ENCODE results near the gene ALKBH7. TPM values are rescaled to one million over a fixed set of nuclear protein-coding genes. Genes with fewer than 3 reads are reported as not detected.

The ALKBH7 gene
- polyA plus RNA-seq (2012; rRNA removed), result 37.2 and 46.0 TPM in 2 replicates
- polyA plus RNA-seq (2012; cell fraction: cytosol; rRNA removed), result 21.9 and 32.6 TPM in 2 replicates
- 34.3 and 47.4 TPM in 2 replicates for polyA plus RNA-seq (2012; cell fraction: nucleus; rRNA removed)

DNA sequence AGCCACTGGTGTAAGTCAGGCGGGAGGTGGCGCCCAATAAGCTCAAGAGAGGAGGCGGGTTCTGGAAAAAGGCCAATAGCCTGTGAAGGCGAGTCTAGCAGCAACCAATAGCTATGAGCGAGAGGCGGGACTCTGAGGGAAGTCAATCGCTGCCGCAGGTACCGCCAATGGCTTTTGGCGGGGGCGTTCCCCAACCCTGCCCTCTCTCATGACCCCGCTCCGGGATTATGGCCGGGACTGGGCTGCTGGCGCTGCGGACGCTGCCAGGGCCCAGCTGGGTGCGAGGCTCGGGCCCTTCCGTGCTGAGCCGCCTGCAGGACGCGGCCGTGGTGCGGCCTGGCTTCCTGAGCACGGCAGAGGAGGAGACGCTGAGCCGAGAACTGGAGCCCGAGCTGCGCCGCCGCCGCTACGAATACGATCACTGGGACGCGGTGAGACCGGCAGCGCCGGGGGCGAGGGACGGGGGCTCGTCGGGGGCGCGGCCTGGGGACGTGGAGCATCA, at the start of gene ALKBH7:
TSS of gene ALKBH7 (plus strand) at position 201 of the 502 bp plus-strand sequence. CDS start at position 228, 27 bp downstream.
- no peaks in the 10 kb centered on the region for H3K9me3 ChIP-seq
- H3K9ac ChIP-seq, result peak within 1 kb of the TSS; percentile 96
- no peaks in the 10 kb centered on the region for H4K20me1 ChIP-seq (ENCODE audit: insufficient read depth)
- DNase-seq, result peak; percentile 90
- peak within 1 kb of the TSS; percentile 88 for H2AFZ ChIP-seq (ENCODE audit: low read depth)
- peaks cover 6 to 22% of the 10 kb centered on the region in 2 experiments; a peak in 1 of 4 replicates for H3K4me1 ChIP-seq (ENCODE audit: control insufficient read depth in 1 of 2, insufficient read depth in 2 of 2, low read depth in 1 of 2, low read length in 1 of 2)
- 2% methylated on average over 21 of the region's 47 CpGs for WGBS (ENCODE audit: low lambda C conversion rate)
- no peaks in the 10 kb centered on the region for H3K9me2 ChIP-seq
- H3K27ac ChIP-seq (ENCODE audit: low read depth in 2 of 2, low read length in 1 of 2), result peak within 1 kb of the TSS; percentile 95 to 98
- peaks cover 11% of the 10 kb centered on the region for H3F3A ChIP-seq (replicated peaks; ENCODE audit: insufficient read depth)
- peaks cover 8% of the 10 kb centered on the region for H3K79me2 ChIP-seq (ENCODE audit: insufficient read depth)
- CTCF ChIA-PET, result interaction anchor here (0.7 to 1.2 kb wide), 4 partner anchors 9 to 1196 kb away, joined by 3 to 4 read pairs (median 4); partner anchors contain the start of gene GTF2F1
- H3K4me2 ChIP-seq, result peak within 1 kb of the TSS; percentile 93
- H3K27me3 ChIP-seq (ENCODE audit: insufficient read depth), result no peaks in the 10 kb centered on the region
- H3K36me3 ChIP-seq (replicated peaks in 1 of 2; ENCODE audit: control insufficient read depth in 1 of 2, insufficient read depth in 2 of 2, low read length in 1 of 2), result peaks cover 7 to 14% of the 10 kb centered on the region in 2 experiments
- POLR2A ChIA-PET, result interaction anchor here (0.7 to 1.8 kb wide), 7 partner anchors 10 to 67 kb away, joined by 3 to 8 read pairs (median 3); partner anchors contain the start of genes CLPP and KHSRP
- H3K4me3 ChIP-seq (ENCODE audit: low read depth in 2 of 2, low read length in 1 of 2), result peak within 1 kb of the TSS; percentile 82 to 96
- TF ChIP-seq JUND (IDR thresholded peaks at IDR 0.05) (no peak), SMC3 (IDR thresholded peaks at IDR 0.05; ENCODE audit: low read depth, low read length) (no peak), ELF1 (IDR thresholded peaks at IDR 0.05) (peak; percentile 32; the same call in 1 of the 2 replicates), CHD2 (IDR thresholded peaks at IDR 0.05; ENCODE audit: low read length, partially characterized antibody) (peak; percentile 97), SIN3A (IDR thresholded peaks at IDR 0.05; ENCODE audit: borderline replicate concordance, low read depth, low read length) (no peak), MXI1 (IDR thresholded peaks at IDR 0.05; ENCODE audit: low read depth, low read length) (peak; percentile 50), FOXM1 (IDR thresholded peaks at IDR 0.05; ENCODE audit: low read depth) (no peak), TAF1 (IDR thresholded peaks at IDR 0.05; ENCODE audit: borderline replicate concordance, low read depth, low read length) (peak; percentile 26), RCOR1 (IDR thresholded peaks at IDR 0.05; ENCODE audit: low read length) (no peak), YY1 (IDR thresholded peaks at IDR 0.05; ENCODE audit: low read depth) (peak; percentile 67), RXRA (IDR thresholded peaks at IDR 0.05; ENCODE audit: borderline replicate concordance, low read depth) (no peak), POLR2AphosphoS5 (IDR thresholded peaks at IDR 0.05; ENCODE audit: low read depth, low read length) (no peak; the same call in 1 of the 2 replicates), TCF12 (IDR thresholded peaks at IDR 0.05) (no peak), NFIC (IDR thresholded peaks at IDR 0.05; ENCODE audit: borderline replicate concordance) (no peak), GABPA (IDR thresholded peaks at IDR 0.05; ENCODE audit: low read depth) (peak; percentile 43; the same call in 1 of the 2 replicates), TEAD4 (IDR thresholded peaks at IDR 0.05; ENCODE audit: borderline replicate concordance, insufficient read depth) (no peak), NRF1 (IDR thresholded peaks at IDR 0.05; ENCODE audit: low read depth, low read length) (no peak), FOSL2 (IDR thresholded peaks at IDR 0.05; ENCODE audit: borderline replicate concordance, low read depth) (no peak), IRF3 (IDR thresholded peaks at IDR 0.05; ENCODE audit: low read depth, low read length) (peak; percentile 99)
- TF ChIP-seq, protein P1, sequence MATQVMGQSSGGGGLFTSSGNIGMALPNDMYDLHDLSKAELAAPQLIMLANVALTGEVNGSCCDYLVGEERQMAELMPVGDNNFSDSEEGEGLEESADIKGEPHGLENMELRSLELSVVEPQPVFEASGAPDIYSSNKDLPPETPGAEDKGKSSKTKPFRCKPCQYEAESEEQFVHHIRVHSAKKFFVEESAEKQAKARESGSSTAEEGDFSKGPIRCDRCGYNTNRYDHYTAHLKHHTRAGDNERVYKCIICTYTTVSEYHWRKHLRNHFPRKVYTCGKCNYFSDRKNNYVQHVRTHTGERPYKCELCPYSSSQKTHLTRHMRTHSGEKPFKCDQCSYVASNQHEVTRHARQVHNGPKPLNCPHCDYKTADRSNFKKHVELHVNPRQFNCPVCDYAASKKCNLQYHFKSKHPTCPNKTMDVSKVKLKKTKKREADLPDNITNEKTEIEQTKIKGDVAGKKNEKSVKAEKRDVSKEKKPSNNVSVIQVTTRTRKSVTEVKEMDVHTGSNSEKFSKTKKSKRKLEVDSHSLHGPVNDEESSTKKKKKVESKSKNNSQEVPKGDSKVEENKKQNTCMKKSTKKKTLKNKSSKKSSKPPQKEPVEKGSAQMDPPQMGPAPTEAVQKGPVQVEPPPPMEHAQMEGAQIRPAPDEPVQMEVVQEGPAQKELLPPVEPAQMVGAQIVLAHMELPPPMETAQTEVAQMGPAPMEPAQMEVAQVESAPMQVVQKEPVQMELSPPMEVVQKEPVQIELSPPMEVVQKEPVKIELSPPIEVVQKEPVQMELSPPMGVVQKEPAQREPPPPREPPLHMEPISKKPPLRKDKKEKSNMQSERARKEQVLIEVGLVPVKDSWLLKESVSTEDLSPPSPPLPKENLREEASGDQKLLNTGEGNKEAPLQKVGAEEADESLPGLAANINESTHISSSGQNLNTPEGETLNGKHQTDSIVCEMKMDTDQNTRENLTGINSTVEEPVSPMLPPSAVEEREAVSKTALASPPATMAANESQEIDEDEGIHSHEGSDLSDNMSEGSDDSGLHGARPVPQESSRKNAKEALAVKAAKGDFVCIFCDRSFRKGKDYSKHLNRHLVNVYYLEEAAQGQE (IDR thresholded peaks at IDR 0.05; ENCODE audit: low read depth, low read length), result no peak
- TF ChIP-seq, protein P2, sequence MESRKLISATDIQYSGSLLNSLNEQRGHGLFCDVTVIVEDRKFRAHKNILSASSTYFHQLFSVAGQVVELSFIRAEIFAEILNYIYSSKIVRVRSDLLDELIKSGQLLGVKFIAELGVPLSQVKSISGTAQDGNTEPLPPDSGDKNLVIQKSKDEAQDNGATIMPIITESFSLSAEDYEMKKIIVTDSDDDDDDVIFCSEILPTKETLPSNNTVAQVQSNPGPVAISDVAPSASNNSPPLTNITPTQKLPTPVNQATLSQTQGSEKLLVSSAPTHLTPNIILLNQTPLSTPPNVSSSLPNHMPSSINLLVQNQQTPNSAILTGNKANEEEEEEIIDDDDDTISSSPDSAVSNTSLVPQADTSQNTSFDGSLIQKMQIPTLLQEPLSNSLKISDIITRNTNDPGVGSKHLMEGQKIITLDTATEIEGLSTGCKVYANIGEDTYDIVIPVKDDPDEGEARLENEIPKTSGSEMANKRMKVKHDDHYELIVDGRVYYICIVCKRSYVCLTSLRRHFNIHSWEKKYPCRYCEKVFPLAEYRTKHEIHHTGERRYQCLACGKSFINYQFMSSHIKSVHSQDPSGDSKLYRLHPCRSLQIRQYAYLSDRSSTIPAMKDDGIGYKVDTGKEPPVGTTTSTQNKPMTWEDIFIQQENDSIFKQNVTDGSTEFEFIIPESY (IDR thresholded peaks at IDR 0.05; ENCODE audit: borderline replicate concordance, low read depth), result no peak
- TF ChIP-seq, protein P3, sequence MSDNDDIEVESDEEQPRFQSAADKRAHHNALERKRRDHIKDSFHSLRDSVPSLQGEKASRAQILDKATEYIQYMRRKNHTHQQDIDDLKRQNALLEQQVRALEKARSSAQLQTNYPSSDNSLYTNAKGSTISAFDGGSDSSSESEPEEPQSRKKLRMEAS (IDR thresholded peaks at IDR 0.05; ENCODE audit: low read depth), result 0 out of 2 replicates have a peak, but pooled peaks have one; percentile 7
- TF ChIP-seq, protein P4, sequence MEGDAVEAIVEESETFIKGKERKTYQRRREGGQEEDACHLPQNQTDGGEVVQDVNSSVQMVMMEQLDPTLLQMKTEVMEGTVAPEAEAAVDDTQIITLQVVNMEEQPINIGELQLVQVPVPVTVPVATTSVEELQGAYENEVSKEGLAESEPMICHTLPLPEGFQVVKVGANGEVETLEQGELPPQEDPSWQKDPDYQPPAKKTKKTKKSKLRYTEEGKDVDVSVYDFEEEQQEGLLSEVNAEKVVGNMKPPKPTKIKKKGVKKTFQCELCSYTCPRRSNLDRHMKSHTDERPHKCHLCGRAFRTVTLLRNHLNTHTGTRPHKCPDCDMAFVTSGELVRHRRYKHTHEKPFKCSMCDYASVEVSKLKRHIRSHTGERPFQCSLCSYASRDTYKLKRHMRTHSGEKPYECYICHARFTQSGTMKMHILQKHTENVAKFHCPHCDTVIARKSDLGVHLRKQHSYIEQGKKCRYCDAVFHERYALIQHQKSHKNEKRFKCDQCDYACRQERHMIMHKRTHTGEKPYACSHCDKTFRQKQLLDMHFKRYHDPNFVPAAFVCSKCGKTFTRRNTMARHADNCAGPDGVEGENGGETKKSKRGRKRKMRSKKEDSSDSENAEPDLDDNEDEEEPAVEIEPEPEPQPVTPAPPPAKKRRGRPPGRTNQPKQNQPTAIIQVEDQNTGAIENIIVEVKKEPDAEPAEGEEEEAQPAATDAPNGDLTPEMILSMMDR (IDR thresholded peaks at IDR 0.05), result no peak
- TF ChIP-seq, protein P5, sequence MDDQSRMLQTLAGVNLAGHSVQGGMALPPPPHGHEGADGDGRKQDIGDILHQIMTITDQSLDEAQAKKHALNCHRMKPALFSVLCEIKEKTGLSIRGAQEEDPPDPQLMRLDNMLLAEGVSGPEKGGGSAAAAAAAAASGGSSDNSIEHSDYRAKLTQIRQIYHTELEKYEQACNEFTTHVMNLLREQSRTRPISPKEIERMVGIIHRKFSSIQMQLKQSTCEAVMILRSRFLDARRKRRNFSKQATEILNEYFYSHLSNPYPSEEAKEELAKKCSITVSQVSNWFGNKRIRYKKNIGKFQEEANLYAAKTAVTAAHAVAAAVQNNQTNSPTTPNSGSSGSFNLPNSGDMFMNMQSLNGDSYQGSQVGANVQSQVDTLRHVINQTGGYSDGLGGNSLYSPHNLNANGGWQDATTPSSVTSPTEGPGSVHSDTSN (IDR thresholded peaks at IDR 0.05), result peak; percentile 100
